Measurements from ENCODE around the gene PEBP1.

Gene PEBP1

GRCh38 chr12:118137148-118137678 lies 1.3 kb downstream of the PEBP1 start:
- no peak for DNase-seq

GRCh38 chr12:118140825-118141224 lies 4.9 kb downstream of the PEBP1 start:
- DNase-seq, result no peak

- DNase-seq, result no peak
These were observed 8.6 kb downstream of the PEBP1 start for GRCh38 chr12:118144499-118144898.

GRCh38 chr12:118145113-118145797 lies 9.3 kb downstream of the PEBP1 start:
- DNase-seq, result no peak

GRCh38 chr12:118145798-118146156 lies 9.9 kb downstream of the PEBP1 start:
- no peak for DNase-seq

GRCh38 chr12:118148287-118148686 lies 12.4 kb downstream of the PEBP1 start:
- DNase-seq, result no peak

- no peak for DNase-seq
These were observed 14.7 kb downstream of the PEBP1 start for GRCh38 chr12:118150625-118151024.

GRCh38 chr12:118151755-118152154 lies 15.8 kb downstream of the PEBP1 start:
- no peak for DNase-seq

GRCh38 chr12:118160536-118160935 lies 24.6 kb downstream of the PEBP1 start:
- DNase-seq, result no peak

GRCh38 chr12:118164798-118165486 lies 29.0 kb downstream of the PEBP1 start:
- no peak for DNase-seq

GRCh38 chr12:118166946-118167345 lies 31.0 kb downstream of the PEBP1 start:
- DNase-seq, result no peak

GRCh38 chr12:118175823-118176447 lies 40.0 kb downstream of the PEBP1 start:
- DNase-seq, result no peak

- no peak for DNase-seq
These were observed 47.2 kb downstream of the PEBP1 start for GRCh38 chr12:118183155-118183554.

- no peak for DNase-seq
These were observed 47.8 kb downstream of the PEBP1 start for GRCh38 chr12:118183711-118184110.

- DNase-seq, result no peak
These were observed 49.9 kb downstream of the PEBP1 start for GRCh38 chr12:118185602-118186397.

- DNase-seq, result no peak
These were observed 52.0 kb downstream of the PEBP1 start for GRCh38 chr12:118187751-118188435.

- DNase-seq, result no peak
These were observed 52.9 kb downstream of the PEBP1 start for GRCh38 chr12:118188690-118189371.

GRCh38 chr12:118189741-118190191 lies 53.8 kb downstream of the PEBP1 start:
- DNase-seq, result no peak

GRCh38 chr12:118190266-118190665 lies 54.3 kb downstream of the PEBP1 start:
- DNase-seq, result no peak

- no peak for DNase-seq
These were observed 57.6 kb downstream of the PEBP1 start for GRCh38 chr12:118193477-118193876.

GRCh38 chr12:118193958-118194357 lies 58.0 kb downstream of the PEBP1 start:
- DNase-seq, result no peak

Measured in effector CD4-positive, alpha-beta T cell (primary cell).